GM18858 (cell line): ENCODE results near the gene RGS17.
"Not testable (repeated sequence)": the region's sequence is repeated elsewhere in the genome, so short reads cannot be mapped to it uniquely, and the experiment has no call there.

Experiments
- ATAC-seq: cut with Tn5 transposase; IDR thresholded peaks from one replicate; pipeline ENCODE4 v1.9.1; 2021; ENCODE audit not compliant: unreplicated experiment

The RGS17 gene

GRCh38 chr6:152999538-152999937 is 131.5 kb downstream of the RGS17 start:
- not testable (repeated sequence) for ATAC-seq

GRCh38 chr6:152993847-152994246 is 137.2 kb downstream of the RGS17 start:
- no peak for ATAC-seq

- ATAC-seq: no peak
Observed at GRCh38 chr6:152993431-152993830, 137.7 kb downstream of the RGS17 start.

- no peak for ATAC-seq
Observed at GRCh38 chr6:152986978-152987377, 144.1 kb downstream of the RGS17 start.

GRCh38 chr6:152985300-152985699 is 145.8 kb downstream of the RGS17 start:
- not testable (repeated sequence) for ATAC-seq

- ATAC-seq: peak; percentile 31
Observed at GRCh38 chr6:152984513-152984872, 146.6 kb downstream of the RGS17 start.

GRCh38 chr6:152983637-152984512 is 147.2 kb downstream of the RGS17 start:
- peak; percentile 10 for ATAC-seq

- peak; percentile 81 for ATAC-seq
Observed at GRCh38 chr6:152982904-152983636, 148.0 kb downstream of the RGS17 start, which contains the start of gene FBXO5. TSS of gene FBXO5 (minus strand) at chr6:152983041. CDS start at chr6:152982959, 82 bp downstream.

GRCh38 chr6:152981989-152982903 is 148.8 kb downstream of the RGS17 start:
- ATAC-seq: no peak

GRCh38 chr6:152981219-152981618 is 149.9 kb downstream of the RGS17 start:
- no peak for ATAC-seq

GRCh38 chr6:152980656-152981055 is 150.4 kb downstream of the RGS17 start:
- ATAC-seq: no peak

- ATAC-seq: no peak
Observed at GRCh38 chr6:152979116-152979515, 152.0 kb downstream of the RGS17 start.

- no peak for ATAC-seq
Observed at GRCh38 chr6:152978058-152978457, 153.0 kb downstream of the RGS17 start.

- ATAC-seq: no peak
Observed at GRCh38 chr6:152977556-152977955, 153.5 kb downstream of the RGS17 start.

- no peak for ATAC-seq
Observed at GRCh38 chr6:152976749-152977148, 154.3 kb downstream of the RGS17 start.

GRCh38 chr6:152975204-152975915 is 155.7 kb downstream of the RGS17 start:
- peak; percentile 55 for ATAC-seq

- ATAC-seq: no peak
Observed at GRCh38 chr6:152973916-152974315, 157.2 kb downstream of the RGS17 start.

GRCh38 chr6:152969688-152970418 is 161.2 kb downstream of the RGS17 start:
- ATAC-seq: no peak

GRCh38 chr6:152966168-152966894 is 164.8 kb downstream of the RGS17 start:
- ATAC-seq: not testable (repeated sequence)
